Measurements from ENCODE around the gene HES7. TPM values are rescaled to one million over a fixed set of nuclear protein-coding genes. Genes with fewer than 3 reads are reported as not detected.
"Not testable (repeated sequence)": the region's sequence is repeated elsewhere in the genome, so short reads cannot be mapped to it uniquely, and the experiment has no call there.

The HES7 gene
- total and polyA plus RNA-seq, 11 donors = 0.17 to 0.76 (median 0.36) TPM; not detected in 5

DNA sequence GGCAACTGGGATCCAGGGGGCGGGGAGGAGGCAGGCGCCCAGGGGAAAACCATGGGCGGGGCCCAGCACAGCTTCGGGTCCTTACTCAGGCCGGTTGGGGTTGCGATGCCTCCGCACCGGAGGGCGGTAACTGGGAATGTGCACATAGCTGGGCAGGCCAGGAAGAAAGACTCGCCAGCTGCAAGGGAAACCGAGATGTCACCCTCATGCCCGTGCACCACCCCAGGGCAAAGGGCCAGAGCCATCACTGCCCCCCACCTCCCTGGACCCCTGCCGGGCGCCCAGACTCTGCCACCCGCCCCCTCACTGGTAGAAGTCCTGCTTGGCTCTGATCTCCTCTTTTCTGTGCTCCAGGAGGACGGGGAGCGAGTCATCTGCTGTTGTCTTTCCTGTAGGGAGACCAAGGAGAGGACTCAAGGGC is 43.1 kb downstream of the HES7 start:
- TF ChIP-seq POLR2A (IDR thresholded peaks at IDR 0.05) (no peak), CTCF (IDR thresholded peaks at IDR 0.05) (no peak)
- H3K27me3 ChIP-seq = peaks cover 5 to 92% (median 53%) of the 10 kb centered on the region in 9 donors
- H3K4me1 ChIP-seq = peaks cover 0 to 17% (median 12%) of the 10 kb centered on the region in 12 donors
- 42 to 68% (median 50%) methylated on average over 15 to 17 of the region's 17 CpGs for WGBS, 4 donors
- no peak overlapping the region for H3K4me3 ChIP-seq
- DNase-seq (no peak), ATAC-seq (no peak)
- no peaks in the 10 kb centered on the region for H3K9me3 ChIP-seq
- intact Hi-C loops (cut with DNase I) = loop anchor here in 7 of 10 donors (5.0 to 10.0 kb wide), 4 partner anchors 36 to 224 kb away; partner anchors contain the start of genes ALOXE3 (in 3 of the 7) and SLC25A35 (in 2 of the 7)
- H3K27ac ChIP-seq = no peak overlapping the region
- no peaks in the 10 kb centered on the region for H3K36me3 ChIP-seq

DNA sequence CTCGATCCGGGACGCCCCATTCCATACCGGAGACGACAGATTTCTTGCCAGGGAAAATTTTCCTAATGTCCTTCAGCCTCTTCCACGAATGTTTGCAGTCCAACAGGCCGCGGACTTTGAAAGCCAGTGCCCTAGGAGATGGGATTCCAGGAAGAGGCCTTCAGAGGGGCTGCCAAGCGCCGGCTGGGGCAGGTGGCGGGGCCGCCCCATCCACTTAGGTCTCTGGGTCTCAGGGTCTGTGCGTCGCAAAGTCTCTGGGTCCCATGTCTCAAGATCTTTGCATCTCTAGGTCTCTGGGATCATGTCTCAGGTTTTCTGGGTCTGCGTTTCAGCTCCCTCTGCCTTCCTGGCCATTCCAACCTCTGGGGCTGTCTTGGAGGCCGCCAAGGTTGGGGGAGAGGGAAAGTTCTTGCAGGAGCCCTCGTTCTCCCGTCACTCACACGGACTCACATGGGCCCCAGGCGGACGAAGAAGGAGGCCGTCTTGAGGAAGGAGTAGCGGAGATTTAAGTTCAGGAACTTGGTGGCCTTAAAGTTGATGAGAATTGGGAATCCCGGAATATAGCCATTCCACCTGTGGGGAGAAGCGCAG is 43.6 kb downstream of the HES7 start:
- Histone ChIP-seq H3K36me3 (no peaks in the 10 kb centered on the region), H3K4me3 (peak overlapping the region in 11 of 12 donors; percentile 0 to 58 (median 44)), H3K9me3 (no peaks in the 10 kb centered on the region), H3K27ac (no peak overlapping the region), H3K27me3 (peaks cover 9 to 94% (median 57%) of the 10 kb centered on the region in 9 donors), H3K4me1 (peaks cover 0 to 17% (median 12%) of the 10 kb centered on the region in 12 donors)
- no peak for DNase-seq
- intact Hi-C loops (cut with DNase I) = loop anchor here in 7 of 10 donors (5.0 to 10.0 kb wide), 4 partner anchors 37 to 224 kb away; partner anchors contain the start of genes ALOXE3 (in 3 of the 7) and SLC25A35 (in 2 of the 7)
- TF ChIP-seq POLR2A (IDR thresholded peaks at IDR 0.05) (no peak), CTCF (IDR thresholded peaks at IDR 0.05) (no peak)
- WGBS, 4 donors = 20 to 32% (median 24%) methylated on average over 17 to 25 of the region's 25 CpGs
- ATAC-seq = peak in 1 of 4 donors; percentile 13

- Histone ChIP-seq H3K27me3 (peaks cover 16 to 98% (median 63%) of the 10 kb centered on the region in 9 donors), H3K4me3 (peak overlapping the region; percentile 0 to 58 (median 43)), H3K9me3 (no peaks in the 10 kb centered on the region), H3K4me1 (peaks cover 0 to 17% (median 12%) of the 10 kb centered on the region in 12 donors), H3K27ac (no peak overlapping the region), H3K36me3 (no peaks in the 10 kb centered on the region)
- intact Hi-C loops (cut with DNase I) = loop anchor here in 7 of 10 donors (5.0 to 10.0 kb wide), 4 partner anchors 38 to 225 kb away; partner anchors contain the start of genes ALOXE3 (in 3 of the 7) and SLC25A35 (in 2 of the 7)
- TF ChIP-seq POLR2A (IDR thresholded peaks at IDR 0.05) (no peak), CTCF (IDR thresholded peaks at IDR 0.05) (peak; percentile 87 to 99 (median 92))
- WGBS, 4 donors = 1 to 3% (median 2%) methylated on average over 41 to 87 of the region's 87 CpGs
- DNase-seq = peak; percentile 60 to 86 (median 67)
- ATAC-seq = peak; percentile 72 to 93 (median 86)
These were observed 44.4 kb downstream of the HES7 start for GRCh38 chr17:8079291-8080207.

DNA sequence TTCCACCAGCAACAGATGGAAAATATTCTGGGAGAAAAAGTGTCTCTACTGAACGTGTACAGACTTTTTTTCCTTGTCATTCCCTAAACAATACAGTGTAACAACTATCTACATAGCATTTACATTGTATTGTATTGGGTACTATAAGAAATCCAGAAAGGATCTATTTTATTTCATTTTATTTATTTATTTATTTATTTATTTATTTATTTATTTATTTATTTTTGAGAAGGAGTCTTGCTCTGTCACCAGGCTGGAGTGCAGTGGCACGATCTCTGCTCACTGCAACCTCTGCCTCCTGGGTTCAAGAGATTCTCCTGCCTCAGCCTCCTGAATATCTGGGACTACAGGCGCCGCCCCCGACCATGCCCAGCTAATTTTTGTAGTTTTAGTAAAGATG is 46.0 kb downstream of the HES7 start:
- ATAC-seq, DNase-seq, H3K9me3 ChIP-seq, H3K36me3 ChIP-seq, H3K27ac ChIP-seq, H3K4me3 ChIP-seq: not testable (repeated sequence)
- H3K27me3 ChIP-seq = peaks cover 25 to 98% (median 71%) of the 10 kb centered on the region in 9 donors
- WGBS, 4 donors = 69 to 91% (median 88%) methylated on average over 5 of the region's 5 CpGs
- intact Hi-C loops (cut with DNase I) = loop anchor here in 1 of 10 donors (2.0 kb wide), 1 partner anchor 21 kb away; no protein-coding TSS in a partner anchor
- peaks cover 0 to 29% (median 22%) of the 10 kb centered on the region in 12 donors for H3K4me1 ChIP-seq
